Activated T-cell treated with anti-CD3 and anti-CD28 coated beads for 4 hours (primary cell): ENCODE measurements around the gene ANAPC15.

Source experiments
- DNase-seq: peaks from one replicate; pipeline ENCODE4 v3.0.0-alpha.2; 2020

Gene ANAPC15

DNA sequence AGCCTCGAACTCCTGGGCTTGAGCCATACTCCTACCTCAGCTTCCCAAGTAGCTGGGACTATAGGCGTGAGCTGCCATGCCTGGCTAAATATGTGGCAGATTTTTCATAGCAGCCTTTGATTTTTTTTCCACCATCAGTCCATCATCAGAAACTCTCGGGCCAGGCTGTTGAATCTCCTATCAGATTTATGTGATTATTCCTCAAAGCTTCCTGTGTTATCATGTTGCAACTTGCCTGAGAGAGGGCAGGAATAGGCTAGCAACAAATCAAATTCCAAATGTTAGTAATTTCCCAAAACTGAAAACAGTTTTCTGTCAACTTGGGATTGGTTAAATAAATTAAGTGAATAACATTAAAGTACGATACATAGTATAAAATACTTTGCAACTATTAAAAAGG lies 28.4 kb downstream of the ANAPC15 start:
- DNase-seq: no peak

DNA sequence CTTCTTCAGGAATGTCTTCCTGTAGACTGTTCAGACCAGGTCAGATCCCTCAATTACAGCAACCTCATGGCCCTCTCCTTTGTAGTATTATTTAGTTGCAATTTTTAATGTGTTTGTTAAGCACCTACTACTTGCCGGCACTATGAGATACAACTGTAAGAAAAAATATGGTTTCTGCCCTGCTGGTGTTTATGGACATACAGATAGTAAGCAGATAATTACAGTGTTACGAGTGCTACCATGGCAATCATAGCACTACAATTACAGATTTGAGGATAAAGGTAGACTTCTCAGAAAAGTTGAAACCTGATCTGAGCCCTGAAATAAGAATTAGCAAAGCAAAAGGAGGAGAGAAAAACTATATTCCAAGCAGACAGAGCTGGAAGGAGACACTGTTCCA lies 29.1 kb downstream of the ANAPC15 start:
- DNase-seq: no peak

DNA sequence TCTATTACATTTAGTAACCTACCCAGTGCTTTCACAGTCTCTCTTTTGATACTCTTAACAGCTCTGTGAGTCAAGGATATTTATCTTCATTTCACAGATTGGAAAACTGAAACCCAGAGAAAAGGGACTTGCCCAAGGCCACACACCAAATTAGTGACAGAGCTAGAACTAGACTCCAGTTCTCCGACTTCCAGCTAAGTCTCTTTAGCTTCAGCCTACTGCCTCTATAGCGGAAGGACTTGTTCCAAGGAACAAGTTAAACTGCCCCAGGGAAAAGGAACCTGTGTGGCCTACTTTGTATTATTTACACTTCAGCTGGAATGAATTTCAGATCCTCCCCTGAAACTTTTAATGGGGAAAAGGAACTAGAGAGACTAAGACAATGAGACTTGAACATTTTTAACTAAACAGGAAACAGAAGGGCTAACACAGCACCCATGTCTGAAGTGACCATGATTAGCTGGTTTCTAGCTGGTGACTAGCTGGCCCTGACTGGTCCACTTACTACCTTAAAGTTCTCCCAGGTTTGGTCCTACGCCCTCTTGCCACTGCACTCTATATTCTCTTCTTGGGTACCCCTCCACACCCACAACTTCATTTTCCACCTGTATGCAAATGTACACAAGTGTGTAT lies 30.6 kb downstream of the ANAPC15 start:
- no peak for DNase-seq

DNA sequence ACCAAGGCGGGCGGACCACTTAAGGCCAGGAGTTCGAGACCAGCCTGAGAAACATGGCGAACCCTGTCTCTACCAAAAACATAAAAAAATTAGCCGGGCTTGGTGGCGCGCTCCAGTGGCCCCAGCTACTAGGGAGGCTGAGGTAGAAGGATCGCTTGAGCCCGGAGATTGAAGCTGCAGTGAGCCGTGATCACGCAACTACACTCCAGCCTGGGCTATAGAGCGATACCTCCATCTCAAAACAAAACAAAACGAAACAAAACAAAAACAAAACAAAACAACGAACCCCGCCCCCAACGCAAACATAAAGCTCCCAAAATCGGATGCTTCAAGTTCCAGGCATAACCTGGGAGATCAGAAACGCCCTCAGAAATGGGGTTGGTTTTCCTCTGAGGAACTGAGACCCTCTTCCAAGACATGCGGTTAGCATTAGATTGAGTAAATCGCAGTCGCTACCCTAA lies 31.3 kb downstream of the ANAPC15 start:
- no peak for DNase-seq

DNA sequence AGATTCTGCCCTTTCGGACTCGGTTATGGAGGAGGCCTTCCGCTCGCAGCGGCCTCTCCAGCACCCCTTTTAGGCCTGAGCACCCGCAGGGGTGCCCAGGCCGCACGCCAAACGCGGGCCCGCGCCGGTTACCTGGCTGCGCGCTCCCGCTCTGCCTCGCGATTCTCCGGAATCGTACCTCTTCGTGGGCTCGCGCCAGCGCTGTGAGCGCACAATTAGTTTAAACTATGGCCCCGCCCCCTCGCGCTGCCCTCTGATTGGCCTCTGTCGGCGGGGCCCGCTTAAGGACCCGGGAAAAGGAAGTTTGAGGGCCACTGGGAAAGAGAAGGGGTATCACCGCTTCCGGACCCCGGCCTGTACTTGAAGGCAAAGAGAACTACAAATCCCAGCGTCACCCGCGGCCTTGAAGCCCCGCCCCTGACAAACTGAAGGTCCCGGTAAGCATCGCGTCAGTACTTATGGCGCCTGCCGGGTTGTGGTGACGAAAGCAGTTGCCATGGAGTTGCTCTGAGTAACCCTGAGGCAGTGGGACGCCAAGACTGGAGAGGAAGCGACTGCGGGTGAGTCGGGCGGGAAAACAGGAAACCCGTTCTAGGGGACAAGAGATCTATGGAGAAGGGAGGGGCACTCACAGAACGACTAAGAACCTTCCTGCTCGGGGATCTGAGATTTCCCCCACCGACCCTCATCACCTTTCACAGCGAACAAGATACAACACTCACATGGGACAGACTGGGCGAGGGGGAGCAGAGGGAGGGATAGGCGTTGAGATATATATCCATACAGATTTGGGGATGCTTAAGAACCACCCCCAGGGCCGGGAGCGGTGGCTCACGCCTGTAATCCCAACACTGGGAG lies 31.9 kb downstream of the ANAPC15 start, which contains the start of the genes LRRC51 and NUMA1:
Gene LRRC51, plus strand, starts transcription at position 525 of the 858 bp plus-strand sequence. CDS start 8,234 bp downstream, outside the sequence.
Gene NUMA1, minus strand, starts transcription at position 217 of the 858 bp plus-strand sequence. CDS start 44,599 bp downstream, outside the sequence.
- peak; percentile 99 for DNase-seq

DNA sequence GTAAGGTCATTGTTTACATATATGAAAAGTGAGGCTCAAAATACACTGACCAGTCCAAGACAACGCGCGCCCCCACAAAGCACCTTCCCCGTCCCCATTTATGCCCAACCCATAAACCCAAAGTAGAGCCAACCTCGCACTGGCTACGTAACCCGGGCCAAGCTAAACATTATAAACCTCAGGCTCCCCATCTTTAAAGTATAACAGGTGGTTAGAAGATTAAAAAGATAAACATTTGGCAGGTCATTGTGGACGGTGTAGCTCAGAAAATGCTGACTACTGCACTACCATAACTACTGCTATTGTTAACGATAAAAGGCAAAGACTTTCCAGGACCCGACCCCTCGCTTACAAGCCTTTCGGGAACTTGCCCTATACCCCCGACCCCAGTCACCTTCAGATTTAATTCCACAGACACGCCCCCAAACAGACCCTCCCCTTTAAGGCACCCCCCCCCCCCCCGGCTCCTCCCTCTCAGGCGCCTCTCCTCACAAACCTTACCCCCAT lies 32.6 kb downstream of the ANAPC15 start:
- DNase-seq: no peak

DNA sequence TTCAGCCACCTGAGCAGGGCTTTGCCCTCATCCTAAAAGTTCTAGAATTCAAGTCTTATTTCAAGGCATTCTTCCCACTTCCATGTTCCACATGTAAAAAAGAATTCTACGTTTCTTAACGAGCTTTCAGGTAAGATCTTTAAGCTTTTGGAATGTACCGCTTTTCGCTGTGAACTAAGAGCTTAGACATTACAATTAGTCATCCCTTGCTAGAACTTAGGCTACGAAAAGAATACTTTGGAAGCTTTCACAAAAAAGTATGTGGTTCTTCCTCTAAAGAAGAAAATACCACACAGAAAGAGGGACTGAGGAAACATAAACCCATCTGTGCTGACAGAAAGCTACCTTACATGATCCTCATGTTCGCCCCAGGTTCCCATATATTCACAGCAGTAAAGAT lies 34.0 kb downstream of the ANAPC15 start:
- no peak for DNase-seq

DNA sequence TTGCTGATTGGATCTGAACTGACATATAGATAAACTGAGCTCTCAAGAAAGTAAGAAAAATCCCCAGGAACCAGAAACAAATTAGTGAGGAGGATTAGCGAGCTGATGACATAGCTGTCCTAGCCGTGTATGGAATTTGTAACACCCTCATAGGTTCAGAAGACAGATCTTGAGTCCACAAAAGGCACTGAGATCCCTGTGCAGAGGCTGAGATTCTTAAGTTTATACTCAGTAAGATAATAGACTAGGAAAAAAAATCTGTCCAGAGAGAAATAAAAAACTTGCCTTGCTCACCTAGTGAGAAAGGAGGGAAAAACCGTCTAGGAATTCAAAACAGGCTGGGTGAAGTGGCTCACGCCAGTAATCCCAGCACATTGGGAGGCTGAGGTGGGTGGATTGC lies 36.7 kb downstream of the ANAPC15 start:
- DNase-seq: no peak

DNA sequence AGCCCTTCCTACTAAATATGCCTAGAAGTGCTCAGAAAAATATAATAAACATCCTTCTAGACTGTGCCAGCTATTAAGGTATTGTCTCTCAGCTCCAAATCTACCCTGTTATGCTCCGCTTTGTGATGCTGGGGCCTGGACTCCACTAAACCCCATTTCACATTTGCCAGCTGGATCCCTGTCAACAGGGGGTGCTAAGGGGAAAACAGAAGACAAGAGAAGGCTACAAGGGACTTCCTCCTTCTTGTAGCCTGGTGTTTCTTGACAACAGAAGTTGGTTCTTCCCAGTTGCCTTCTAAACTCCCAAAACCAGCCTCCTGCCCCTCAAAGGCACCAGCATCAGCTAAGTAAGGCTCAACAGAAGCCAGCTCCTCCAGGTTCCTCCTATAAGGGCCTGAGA lies 37.4 kb downstream of the ANAPC15 start:
- no peak for DNase-seq

DNA sequence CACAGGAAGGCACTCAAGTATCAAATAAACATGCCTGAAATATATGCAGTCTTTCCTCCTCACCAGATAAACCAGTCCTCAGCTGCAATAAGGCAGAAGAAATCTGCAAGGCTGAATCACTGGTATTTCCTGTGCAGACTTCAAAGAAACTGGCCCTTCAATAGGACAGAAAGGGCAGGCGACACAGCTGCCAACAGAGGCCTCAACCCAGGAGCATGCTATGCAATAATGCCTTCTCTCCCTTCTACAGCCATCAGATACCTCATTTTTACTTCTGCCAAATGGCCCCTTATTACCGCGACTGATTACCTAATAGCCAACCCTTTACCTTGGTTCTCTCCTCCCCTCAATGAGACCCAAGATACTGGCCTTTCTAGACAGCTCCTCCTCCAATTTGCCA lies 40.1 kb downstream of the ANAPC15 start:
- DNase-seq: no peak

DNA sequence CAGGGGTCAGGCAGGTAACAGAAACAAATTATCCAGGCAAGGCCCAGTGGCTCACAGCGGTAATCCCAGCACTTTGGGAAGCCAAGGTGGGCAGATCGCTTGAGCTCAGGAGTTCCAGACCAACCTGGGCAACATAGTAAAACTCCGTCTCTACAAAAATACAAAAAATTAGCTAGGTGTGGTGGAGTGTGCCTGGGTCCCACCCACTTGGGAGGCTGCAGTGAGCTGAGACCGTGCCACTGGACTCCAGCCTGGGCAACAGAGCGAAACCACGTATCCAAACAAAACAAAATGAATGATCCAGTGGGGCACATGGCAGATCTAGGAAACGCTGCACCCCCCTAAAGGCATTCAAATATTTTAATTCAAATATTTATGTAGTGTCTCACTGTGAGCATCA lies 42.0 kb downstream of the ANAPC15 start:
- no peak for DNase-seq

DNA sequence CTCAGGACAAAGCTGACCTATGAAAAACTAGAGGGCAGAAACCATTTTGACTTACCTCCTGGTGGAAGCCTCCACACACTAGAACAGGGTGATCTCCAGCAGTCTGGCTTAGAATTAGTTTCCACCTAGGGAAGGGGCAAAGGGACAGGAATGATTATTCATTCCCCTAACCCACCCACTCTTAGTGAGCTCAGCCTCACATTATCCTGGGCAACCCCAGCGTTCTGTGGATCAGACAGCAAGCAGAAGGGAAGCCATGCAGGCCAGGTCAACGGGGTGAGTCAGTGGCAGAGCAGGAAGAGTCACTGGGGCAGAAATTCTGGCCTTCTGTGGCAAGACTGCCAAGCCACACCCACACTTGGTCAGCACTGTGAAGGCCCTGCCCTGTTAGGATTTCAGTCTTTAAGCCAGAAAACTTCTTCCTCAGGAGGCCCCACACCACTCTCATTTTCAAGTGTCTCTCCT lies 42.7 kb downstream of the ANAPC15 start:
- DNase-seq: no peak

DNA sequence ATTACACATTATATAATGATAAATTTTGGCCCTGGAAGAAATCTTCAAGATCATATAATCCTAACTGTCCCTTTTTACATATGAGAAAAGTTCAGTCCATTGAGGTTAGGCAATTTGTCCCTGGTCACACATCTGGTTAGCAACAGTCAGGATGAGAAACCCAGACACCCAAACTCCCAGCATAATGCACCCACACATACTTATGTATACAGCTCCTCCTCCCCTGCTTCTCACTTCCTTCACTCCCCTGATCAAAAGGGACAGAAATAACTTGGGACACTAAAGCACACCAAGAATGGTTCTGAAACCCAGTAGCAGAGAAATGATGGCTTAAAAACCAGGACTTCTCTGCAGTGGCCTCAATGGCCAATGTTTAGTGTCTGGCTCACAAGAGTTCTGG lies 43.3 kb downstream of the ANAPC15 start:
- no peak for DNase-seq

DNA sequence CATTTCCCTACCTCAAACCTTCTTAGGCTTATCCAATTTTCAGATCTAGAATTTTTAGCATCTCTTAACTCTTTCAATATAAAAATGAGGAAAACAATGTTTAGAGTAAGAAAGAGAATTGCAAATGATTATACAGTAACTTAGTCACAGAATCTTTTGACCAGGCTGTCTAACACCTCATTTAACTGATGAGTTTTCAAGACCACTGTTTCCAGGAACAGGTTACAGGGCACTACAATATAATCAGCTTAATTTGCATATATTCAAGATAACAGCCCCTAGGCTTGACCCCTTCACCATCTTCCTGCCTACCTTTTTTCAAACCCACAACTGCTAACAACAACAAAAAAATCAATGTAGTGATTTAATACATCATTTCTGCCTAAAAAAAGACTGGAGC lies 44.8 kb downstream of the ANAPC15 start:
- no peak for DNase-seq

DNA sequence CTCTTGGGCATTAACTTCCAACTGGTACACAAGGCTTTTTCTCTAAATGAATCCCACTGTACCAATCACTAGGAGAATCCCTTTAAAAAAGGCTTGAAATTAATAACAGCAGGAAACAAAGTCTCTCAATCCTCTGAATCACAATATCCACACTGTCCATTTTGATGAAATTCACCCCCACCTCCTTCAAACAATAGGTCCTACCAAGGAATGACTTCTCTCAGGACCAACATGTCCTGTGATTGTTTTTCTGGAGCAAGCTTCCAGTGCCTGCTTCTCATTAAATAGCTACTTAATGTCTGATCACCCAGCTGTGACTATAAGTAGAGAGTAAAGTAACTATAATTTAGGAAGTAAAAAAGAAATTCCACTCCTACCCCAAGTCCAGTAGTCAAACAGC lies 45.2 kb downstream of the ANAPC15 start:
- no peak for DNase-seq

DNA sequence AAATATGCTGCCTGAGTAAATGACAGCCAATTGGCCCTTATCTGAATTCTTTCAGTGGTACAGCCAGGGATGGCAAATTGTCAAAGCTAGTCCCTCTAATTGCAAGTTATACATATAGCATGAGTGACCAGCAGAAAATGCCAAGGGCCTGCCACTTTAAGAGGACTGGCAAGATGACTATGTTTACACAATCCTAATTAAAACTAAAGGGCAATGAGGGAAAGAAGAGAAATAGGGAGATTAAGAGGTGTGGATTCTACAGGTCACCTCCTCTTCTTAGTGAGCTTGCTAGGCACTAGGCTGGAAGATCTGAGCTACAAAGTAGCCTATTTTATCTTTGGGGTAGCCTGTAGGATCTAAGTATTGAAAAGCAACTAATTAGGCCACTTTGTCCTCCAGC lies 45.6 kb downstream of the ANAPC15 start:
- DNase-seq: no peak

DNA sequence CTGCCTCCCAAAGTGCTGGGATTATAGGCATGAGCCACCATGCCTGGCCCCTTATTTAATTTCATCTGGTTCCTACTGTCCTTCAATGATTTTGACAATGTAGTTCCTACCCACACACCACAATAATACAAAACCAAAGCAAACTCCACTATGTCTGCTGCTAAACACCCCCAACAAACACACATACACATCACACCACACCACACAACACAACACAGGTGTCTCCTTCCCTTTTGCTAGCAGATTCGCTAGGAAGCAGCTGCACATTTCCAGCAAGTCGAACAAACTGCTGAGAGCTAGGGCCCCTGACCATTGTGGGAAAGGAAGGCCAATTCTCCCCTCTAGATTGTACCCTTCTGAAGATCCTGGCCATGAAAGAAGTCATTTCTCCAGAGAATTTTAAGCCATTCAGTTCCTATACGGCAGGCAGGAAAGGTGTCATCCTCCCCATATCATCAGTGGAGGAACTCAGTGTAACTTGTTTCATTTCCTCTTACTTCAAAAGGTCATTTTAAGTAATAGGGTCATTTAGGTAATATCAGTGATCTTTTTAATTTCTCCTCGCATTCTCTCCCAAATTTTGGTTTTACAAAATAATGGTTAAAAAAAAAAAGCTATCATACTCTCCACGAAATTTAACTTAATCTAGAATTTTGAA lies 50.6 kb downstream of the ANAPC15 start:
- no peak for DNase-seq
